Measurements from ENCODE around the gene YIPF7.
A peak's percentile ranks its signal among the peaks of the same experiment; 100 is the strongest.

The YIPF7 gene

GRCh38 chr4:44616621-44617020 is 34.8 kb downstream of the YIPF7 start:
- DNase-seq = no peak

GRCh38 chr4:44583393-44583792 is 68.0 kb downstream of the YIPF7 start:
- peak; percentile 6 to 12 for DNase-seq

DNA sequence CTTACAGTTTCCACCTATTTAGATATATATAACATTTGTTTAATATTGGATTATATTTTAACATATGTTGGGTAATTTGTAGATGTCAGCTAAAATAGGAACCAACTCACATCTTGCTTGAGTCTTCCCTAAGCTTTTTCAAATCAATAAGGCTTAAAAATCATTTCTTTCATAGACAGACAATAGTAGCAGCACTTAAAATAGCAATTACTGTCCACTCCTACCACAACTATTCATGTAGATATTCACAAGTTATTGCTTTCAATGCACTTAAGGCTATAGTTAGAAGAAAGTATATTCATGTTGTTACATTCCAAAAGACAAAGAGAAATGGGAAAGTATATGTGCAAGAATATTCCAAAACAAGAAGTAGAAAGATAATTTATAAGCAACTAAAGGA is 71.2 kb downstream of the YIPF7 start:
- no peak for DNase-seq

- no peak for DNase-seq
These were observed 72.5 kb downstream of the YIPF7 start for GRCh38 chr4:44578954-44579353.
